Activated CD4-positive, CD25-positive, alpha-beta regulatory T cell treated with anti-CD3 and anti-CD28 coated beads, Interleukin-2, amount 50 U/mL, for 24 hours (primary cell): ENCODE measurements around the gene SYCP2.

Experiments
- ATAC-seq, 2 donors: fragments of 150-1000 bp; cut with Tn5 transposase; one replicate each; pipeline ENCODE4 v1.10.0; 2021; ENCODE audit warnings: mild to moderate bottlenecking in 1 of 2, moderate library complexity in 1 of 2

The SYCP2 gene

GRCh38 chr20:59832406-59833363, 100.8 kb downstream of the SYCP2 start:
- no peak for ATAC-seq

- no peak for ATAC-seq
These were observed 101.5 kb downstream of the SYCP2 start for GRCh38 chr20:59831916-59832270.

DNA sequence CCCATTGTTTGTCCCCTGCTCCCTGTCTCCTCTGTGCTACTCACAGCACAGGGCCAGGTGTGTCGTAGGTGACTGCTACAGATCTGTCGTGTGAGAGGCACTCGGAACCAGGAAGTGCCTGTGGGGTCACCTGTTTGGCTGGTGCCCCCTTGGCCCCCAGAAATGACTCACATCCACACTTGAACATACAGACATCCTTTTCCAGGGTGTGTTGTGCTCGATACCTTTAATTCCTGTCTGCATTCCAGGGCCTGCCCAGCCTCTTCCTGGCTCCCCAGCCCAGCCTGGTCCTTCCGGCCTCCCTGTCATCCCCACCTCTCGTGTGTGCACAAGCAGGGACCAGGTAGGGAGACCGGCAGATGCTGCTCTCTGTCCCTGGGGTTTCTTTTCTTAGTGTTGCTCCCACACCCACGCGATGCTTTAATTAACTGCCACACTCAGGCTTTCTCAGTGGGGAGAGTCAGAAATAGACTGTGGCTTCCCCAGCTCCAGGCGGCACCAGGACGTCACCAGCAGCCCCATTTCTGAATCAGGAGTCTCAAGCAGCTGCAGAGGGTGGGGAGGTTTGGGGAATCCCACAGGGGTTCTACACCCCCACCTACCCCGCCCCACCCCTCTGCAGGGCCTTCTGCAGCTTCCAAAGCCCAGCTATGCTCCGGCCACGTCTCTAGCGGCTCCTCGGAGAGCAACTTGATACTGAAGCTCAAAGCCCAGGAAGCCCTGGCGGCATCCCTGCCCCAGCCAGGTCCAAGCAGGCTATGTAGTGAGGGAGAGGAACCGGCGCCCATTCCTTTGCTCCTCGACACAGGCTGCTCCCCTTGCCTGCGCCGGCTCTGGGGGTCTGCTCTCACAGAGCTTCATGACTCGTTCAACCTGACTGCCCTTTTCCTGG, 102.2 kb downstream of the SYCP2 start:
- ATAC-seq = no peak

- no peak for ATAC-seq
These were observed 102.8 kb downstream of the SYCP2 start for GRCh38 chr20:59830665-59831023.

GRCh38 chr20:59829786-59830664, 103.4 kb downstream of the SYCP2 start:
- ATAC-seq = no peak

DNA sequence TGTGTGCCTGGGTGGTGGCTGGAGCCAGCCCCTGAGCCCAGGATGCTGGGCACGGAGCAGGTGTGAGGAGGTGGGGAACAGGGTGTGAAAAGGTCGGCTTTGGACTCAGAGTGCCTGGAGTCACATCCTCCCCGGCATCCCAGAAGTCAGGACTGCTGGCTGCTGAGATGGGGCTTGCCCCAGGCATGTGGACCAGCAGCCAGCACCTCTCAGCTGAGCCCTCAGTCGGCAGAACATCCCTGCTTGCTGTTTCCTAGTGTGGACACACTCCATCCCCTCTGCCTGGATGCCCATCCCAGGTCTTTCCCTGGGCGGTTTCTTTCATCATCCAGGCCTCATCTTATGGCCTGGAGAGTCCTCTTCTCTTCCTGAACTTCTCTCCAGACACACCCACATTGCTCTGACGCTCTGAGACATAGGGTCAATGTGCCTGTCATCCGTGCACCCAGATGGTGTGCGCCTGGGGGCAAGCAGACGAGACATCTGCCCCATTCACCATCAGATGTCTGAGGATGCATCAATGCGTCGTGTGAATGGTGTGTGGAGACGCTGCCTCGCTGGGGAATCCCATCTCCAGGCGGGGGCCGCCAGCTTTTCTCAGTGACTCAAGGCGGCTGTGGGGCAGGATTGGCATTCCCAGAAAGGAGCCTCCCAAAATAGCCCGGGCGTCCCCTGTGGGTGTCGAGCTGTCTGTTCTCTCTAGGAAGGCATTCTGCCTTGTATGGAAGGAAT, 104.2 kb downstream of the SYCP2 start:
- no peak for ATAC-seq

- ATAC-seq = no peak
These were observed 105.0 kb downstream of the SYCP2 start for GRCh38 chr20:59828125-59829053.

GRCh38 chr20:59827138-59828056, 106.0 kb downstream of the SYCP2 start:
- ATAC-seq = no peak

- no peak for ATAC-seq
These were observed 107.3 kb downstream of the SYCP2 start for GRCh38 chr20:59825944-59826759.

DNA sequence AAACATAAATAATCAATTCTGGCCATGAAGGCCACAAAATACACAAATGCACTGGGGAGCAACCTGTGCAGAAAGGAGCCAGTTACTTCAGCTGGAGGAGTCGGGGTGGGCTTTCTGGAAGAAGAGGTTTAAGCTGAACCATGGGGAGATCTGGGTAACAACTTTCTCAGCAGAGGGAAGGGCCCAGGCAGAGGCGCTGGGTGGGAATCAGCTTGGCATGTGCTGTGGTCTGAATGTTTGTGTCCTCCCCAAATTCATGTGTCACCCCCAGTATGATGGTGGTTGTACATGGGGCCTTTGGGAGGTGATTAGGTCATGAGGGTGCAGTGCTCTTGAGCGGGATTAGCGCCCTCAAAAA, 107.9 kb downstream of the SYCP2 start:
- no peak for ATAC-seq

GRCh38 chr20:59824711-59825562, 108.5 kb downstream of the SYCP2 start:
- ATAC-seq = no peak

DNA sequence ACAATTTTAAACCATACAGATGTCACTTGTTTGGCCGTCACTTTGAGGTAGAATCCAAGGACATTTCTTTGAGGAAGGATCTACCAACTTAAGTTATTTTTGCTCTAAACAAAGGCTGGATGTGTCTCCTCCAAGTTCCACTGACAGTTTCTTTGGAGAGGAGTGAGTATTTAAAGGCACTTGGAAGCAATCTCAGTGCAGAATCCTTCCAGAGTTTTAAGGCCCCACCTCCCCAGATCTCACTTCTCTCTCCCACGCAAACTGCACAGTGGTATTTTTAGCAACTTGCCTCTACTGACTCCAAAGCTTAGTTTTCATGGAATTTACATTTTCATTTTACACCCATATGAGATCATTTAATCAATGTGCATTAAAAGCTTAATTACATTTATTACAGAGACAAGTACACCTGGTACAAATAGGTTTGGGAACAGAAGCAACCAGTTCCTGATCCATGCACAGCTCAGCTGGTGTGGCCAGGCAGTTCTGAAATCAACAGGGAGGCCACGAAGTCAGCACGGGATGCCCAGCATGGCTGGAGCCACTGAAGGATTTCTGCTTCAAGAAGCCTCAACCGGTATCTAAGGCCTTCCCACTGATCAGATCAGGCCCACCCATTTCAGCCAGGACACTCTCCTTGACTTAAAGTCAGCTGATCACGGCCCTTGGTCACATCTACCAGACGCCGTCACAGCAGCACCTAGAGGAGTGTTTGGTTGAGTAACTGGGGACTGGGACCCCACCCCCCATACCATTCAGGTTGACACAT, 109.8 kb downstream of the SYCP2 start:
- no peak for ATAC-seq

DNA sequence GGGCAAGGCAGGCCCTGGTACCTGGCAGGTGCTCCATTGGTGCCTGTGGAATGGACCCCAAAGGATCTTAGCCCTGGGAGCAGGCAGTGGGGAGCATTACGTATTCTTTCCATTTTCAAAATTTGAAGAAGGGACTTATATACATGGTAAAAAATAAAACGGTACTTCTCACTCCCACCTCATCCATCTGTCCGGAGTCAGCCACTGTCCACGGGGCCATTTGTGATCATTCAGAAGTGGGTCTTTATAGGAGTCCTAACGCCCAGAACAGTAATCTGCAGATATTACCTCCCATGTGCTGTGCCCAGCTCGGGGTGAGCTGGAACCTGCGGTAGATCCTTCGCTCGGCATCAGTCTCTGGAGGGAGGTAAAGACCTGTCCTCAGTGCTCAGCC, 110.4 kb downstream of the SYCP2 start:
- no peak for ATAC-seq

- no peak for ATAC-seq
These were observed 111.0 kb downstream of the SYCP2 start for GRCh38 chr20:59822291-59823029.

DNA sequence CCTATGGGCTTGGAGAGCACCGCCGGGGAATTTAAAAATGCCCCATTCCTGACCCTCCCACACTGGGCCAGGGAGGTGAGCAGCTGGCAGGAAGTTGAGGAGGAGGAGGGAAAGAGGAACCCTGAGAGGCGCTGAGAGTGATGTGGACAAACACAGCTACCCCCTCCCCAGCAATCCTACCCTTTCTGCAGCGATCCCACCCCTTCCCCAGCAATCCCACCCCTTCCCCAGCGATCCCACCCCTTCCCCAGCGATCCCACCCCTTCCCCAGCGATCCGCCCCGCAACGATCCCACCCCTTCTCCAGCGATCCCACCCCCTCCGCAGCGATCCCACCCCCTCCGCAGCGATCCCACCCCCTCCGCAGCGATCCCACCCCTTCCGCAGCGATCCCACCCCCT, 111.6 kb downstream of the SYCP2 start:
- ATAC-seq = no peak

DNA sequence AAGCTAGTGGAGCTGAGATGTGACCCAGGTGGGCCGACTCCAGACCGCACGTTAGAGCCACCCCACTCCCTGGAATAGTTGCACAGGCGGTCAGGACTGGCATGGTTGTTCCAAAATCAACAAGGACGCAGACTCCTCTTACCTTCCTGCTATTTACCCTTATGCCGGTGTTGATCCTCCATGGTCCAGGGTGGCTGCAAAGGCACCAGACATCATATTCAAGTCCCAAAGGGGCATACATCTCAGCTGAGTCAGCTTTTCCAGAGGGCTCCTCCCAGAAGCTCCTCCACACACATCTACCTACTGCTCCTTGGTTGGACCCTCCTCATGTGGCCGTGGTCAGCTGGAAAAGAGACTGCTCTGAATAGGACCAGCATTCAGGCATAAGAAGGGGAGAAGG, 112.2 kb downstream of the SYCP2 start:
- no peak for ATAC-seq
